ENCODE results near the gene PCCA. TPM values are rescaled to one million over a fixed set of nuclear protein-coding genes. Genes with fewer than 3 reads are reported as not detected.

PCCA gene
- total RNA-seq, 1 donor = 33.7 TPM

GRCh38 chr13:100428986-100429385 is 340.1 kb downstream of the PCCA start:
- no peak overlapping the region for H3K4me3 ChIP-seq (ENCODE audit: low read depth, low read length)
- DNase-seq (ENCODE audit: low read depth) = no peak
- TF ChIP-seq CTCF (IDR thresholded peaks at IDR 0.05; ENCODE audit: insufficient read depth, low read depth, low read length) = no peak

- H3K4me3 ChIP-seq (ENCODE audit: low read depth, low read length) = no peak overlapping the region
- TF ChIP-seq CTCF (IDR thresholded peaks at IDR 0.05; ENCODE audit: insufficient read depth, low read depth, low read length) = no peak
- DNase-seq (ENCODE audit: low read depth) = no peak
These were observed 343.7 kb downstream of the PCCA start for GRCh38 chr13:100432611-100433010.

GRCh38 chr13:100433475-100433874 is 344.6 kb downstream of the PCCA start:
- no peak for DNase-seq (ENCODE audit: low read depth)
- TF ChIP-seq CTCF (IDR thresholded peaks at IDR 0.05; ENCODE audit: insufficient read depth, low read depth, low read length) = no peak
- H3K4me3 ChIP-seq (ENCODE audit: low read depth, low read length) = no peak overlapping the region

- TF ChIP-seq CTCF (IDR thresholded peaks at IDR 0.05; ENCODE audit: insufficient read depth, low read depth, low read length) = no peak
- DNase-seq (ENCODE audit: low read depth) = peak; percentile 49
- no peak overlapping the region for H3K4me3 ChIP-seq (ENCODE audit: low read depth, low read length)
These were observed 345.3 kb downstream of the PCCA start for GRCh38 chr13:100434010-100434763.

- no peak for TF ChIP-seq CTCF (IDR thresholded peaks at IDR 0.05; ENCODE audit: insufficient read depth, low read depth, low read length)
- no peak overlapping the region for H3K4me3 ChIP-seq (ENCODE audit: low read depth, low read length)
- no peak for DNase-seq (ENCODE audit: low read depth)
These were observed 347.2 kb downstream of the PCCA start for GRCh38 chr13:100436099-100436498.

GRCh38 chr13:100438059-100438788 is 349.3 kb downstream of the PCCA start:
- H3K4me3 ChIP-seq (ENCODE audit: low read depth, low read length) = no peak overlapping the region
- TF ChIP-seq CTCF (IDR thresholded peaks at IDR 0.05; ENCODE audit: insufficient read depth, low read depth, low read length) = no peak
- DNase-seq (ENCODE audit: low read depth) = no peak

All from fibroblast of villous mesenchyme (primary cell).